ENCODE data around the gene SCN3B. TPM values are rescaled to one million over a fixed set of nuclear protein-coding genes. Genes with fewer than 3 reads are reported as not detected.

SCN3B gene
- total RNA-seq, 6 donors from 2014 or later = 0.46 to 2.7 (median 1.4) TPM; not detected in 2

GRCh38 chr11:123584737-123585136, 69.7 kb downstream of the SCN3B start:
- Histone ChIP-seq H3K27me3 (no peaks in the 10 kb centered on the region), H3K36me3 (no peaks in the 10 kb centered on the region), H3K27ac (no peak overlapping the region), H3K4me3 (no peak overlapping the region), H3K9me3 (no peaks in the 10 kb centered on the region), H3K4me1 (peaks cover 0 to 6% (median 0%) of the 10 kb centered on the region in 4 donors)
- TF ChIP-seq POLR2AphosphoS5 (IDR thresholded peaks at IDR 0.05) (no peak), EP300 (IDR thresholded peaks at IDR 0.05) (no peak), CTCF (IDR thresholded peaks at IDR 0.05) (no peak), POLR2A (IDR thresholded peaks at IDR 0.05) (no peak)
- DNase-seq = no peak
- WGBS, 2 donors = 86% methylated on average over 7 of the region's 7 CpGs; no CpG with 5 or more reads in 1 of the 2 donors
- ATAC-seq (ENCODE audit: low FRiP score in 2 of 2) = no peak

- no peak overlapping the region for H3K4me3 ChIP-seq
- TF ChIP-seq POLR2A (IDR thresholded peaks at IDR 0.05) (no peak), CTCF (IDR thresholded peaks at IDR 0.05) (no peak)
- DNase-seq = no peak
- no peak for ATAC-seq (ENCODE audit: low FRiP score in 2 of 2)
- no peaks in the 10 kb centered on the region for H3K9me3 ChIP-seq
- no peaks in the 10 kb centered on the region for H3K27me3 ChIP-seq
- H3K27ac ChIP-seq = no peak overlapping the region
- H3K36me3 ChIP-seq = no peaks in the 10 kb centered on the region
- peaks cover 0 to 6% (median 0%) of the 10 kb centered on the region in 4 donors for H3K4me1 ChIP-seq
- WGBS, 2 donors = 97 to 100% methylated on average over 4 of the region's 4 CpGs
Measured at GRCh38 chr11:123584186-123584585, 70.2 kb downstream of the SCN3B start.

DNA sequence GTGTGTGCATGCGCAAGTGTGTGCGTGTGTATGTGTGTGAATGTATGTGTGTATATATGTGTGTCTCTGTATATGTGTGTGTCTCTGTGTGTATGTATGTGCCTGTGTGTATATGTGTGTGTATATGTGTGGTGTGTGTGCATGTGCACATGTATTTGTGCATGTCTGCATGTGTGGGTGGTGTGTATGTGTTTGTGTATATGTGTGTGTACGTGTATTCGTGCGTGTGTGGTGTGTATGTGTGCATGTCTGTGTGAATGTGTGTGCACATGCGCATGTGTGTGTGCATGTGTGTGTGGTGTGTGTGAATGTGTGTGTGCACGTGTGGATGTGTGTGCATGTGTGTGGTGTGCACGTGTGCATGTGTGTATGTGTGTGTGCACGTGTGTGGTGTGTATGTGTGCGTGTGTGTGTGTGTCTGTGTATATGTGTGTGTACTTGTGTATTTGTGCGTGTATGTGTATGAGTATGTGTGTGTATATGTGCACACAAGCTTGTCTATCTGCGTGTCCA, 71.4 kb downstream of the SCN3B start:
- Histone ChIP-seq H3K4me1 (peaks cover 0 to 6% (median 0%) of the 10 kb centered on the region in 4 donors), H3K27ac (no peak overlapping the region), H3K36me3 (no peaks in the 10 kb centered on the region), H3K4me3 (no peak overlapping the region), H3K9me3 (no peaks in the 10 kb centered on the region), H3K27me3 (no peaks in the 10 kb centered on the region)
- WGBS, 2 donors = 88 to 94% methylated on average over 12 of the region's 12 CpGs
- ATAC-seq (ENCODE audit: low FRiP score in 2 of 2) = no peak
- no peak for TF ChIP-seq CTCF (IDR thresholded peaks at IDR 0.05)
- no peak for TF ChIP-seq POLR2AphosphoS5 (IDR thresholded peaks at IDR 0.05)
- TF ChIP-seq EP300 (IDR thresholded peaks at IDR 0.05) = no peak
- TF ChIP-seq POLR2A (IDR thresholded peaks at IDR 0.05) = no peak
- DNase-seq = no peak

DNA sequence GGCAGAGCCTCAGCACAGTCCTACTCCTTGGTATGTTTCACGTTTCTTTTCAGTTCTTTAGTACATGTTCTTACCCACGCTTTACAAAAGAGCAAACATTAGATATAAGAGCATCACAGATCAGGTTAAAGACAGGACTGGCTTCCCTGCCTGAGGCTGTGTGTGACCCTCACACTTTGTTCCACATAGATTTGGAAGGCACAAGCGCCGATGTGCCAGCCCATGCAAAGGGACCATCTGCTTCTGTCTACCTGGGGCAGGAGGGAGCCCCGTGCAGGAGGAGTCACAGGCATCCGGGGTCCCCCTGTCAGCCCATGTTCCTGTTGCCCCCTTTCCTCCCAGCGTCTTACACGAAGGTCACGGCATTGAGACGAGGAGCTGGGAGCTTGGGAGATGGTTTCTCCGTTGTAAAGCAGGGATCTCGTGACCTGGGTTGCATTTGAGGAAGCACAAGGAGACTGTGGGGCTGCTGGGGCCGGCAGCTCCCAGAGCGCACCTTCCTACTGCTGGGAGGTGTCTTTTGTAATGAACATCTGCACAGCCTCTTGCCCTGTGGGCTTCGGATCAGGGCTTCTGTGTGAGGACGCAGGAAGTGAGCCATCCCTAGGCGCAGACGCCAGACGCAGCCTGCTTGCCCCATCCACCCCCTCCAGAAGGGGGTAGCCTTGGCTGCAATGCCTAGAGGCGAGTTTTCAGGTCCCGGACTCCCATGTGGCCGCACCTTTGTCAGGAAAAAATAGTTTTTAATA, 72.6 kb downstream of the SCN3B start:
- TF ChIP-seq EP300 (IDR thresholded peaks at IDR 0.05) (no peak), POLR2AphosphoS5 (IDR thresholded peaks at IDR 0.05) (no peak), POLR2A (IDR thresholded peaks at IDR 0.05) (no peak), CTCF (IDR thresholded peaks at IDR 0.05) (no peak)
- Histone ChIP-seq H3K9me3 (no peaks in the 10 kb centered on the region), H3K27ac (no peak overlapping the region), H3K4me1 (peaks cover 0 to 10% (median 0%) of the 10 kb centered on the region in 4 donors), H3K4me3 (no peak overlapping the region), H3K27me3 (no peaks in the 10 kb centered on the region), H3K36me3 (no peaks in the 10 kb centered on the region)
- no peak for DNase-seq
- 84 to 86% methylated on average over 19 to 22 of the region's 22 CpGs for WGBS, 2 donors
- no peak for ATAC-seq (ENCODE audit: low FRiP score in 2 of 2)

Data from upper lobe of left lung (tissue), 6 donors.